ENCODE results near the gene FCHO2.

DNA sequence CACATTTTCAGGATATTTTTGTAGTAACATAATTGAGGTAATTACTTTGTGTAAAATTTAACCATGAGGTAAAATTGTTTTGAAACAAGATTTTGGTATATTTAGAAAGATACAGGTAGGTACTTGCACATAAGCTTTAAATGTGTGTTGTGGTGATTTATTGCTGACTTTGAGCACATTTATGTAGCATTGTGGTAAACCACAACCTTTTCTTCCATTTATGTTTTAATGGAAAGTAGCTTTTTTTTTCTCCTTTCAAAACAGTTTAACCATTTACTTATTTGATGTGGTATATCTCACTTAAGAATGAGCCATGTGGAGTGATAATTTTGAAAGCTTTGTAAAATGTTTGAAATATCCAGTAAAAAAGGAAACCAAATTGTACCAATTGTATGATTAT lies 35.6 kb downstream of the FCHO2 start:
- no peak for TF ChIP-seq POLR2A (IDR thresholded peaks at IDR 0.05)
- TF ChIP-seq, protein P1, sequence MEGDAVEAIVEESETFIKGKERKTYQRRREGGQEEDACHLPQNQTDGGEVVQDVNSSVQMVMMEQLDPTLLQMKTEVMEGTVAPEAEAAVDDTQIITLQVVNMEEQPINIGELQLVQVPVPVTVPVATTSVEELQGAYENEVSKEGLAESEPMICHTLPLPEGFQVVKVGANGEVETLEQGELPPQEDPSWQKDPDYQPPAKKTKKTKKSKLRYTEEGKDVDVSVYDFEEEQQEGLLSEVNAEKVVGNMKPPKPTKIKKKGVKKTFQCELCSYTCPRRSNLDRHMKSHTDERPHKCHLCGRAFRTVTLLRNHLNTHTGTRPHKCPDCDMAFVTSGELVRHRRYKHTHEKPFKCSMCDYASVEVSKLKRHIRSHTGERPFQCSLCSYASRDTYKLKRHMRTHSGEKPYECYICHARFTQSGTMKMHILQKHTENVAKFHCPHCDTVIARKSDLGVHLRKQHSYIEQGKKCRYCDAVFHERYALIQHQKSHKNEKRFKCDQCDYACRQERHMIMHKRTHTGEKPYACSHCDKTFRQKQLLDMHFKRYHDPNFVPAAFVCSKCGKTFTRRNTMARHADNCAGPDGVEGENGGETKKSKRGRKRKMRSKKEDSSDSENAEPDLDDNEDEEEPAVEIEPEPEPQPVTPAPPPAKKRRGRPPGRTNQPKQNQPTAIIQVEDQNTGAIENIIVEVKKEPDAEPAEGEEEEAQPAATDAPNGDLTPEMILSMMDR (IDR thresholded peaks at IDR 0.05): no peak
